Nephron (organoid): ENCODE data around the gene UXS1.
A peak's percentile ranks its signal among the peaks of the same experiment; 100 is the strongest.

ENCODE experiments used
- H3K27ac Mint-ChIP-seq, 3 experiments: 2 replicates each; pipeline ENCODE4 v1.8.0; 2020; ENCODE audit warnings: mixed read lengths in 3 of 3, mild to moderate bottlenecking in 2 of 3, moderate library complexity in 1 of 3
- H3K27me3 Mint-ChIP-seq: 2 replicates; pipeline ENCODE4 v1.8.0; 2021; ENCODE audit warnings: low read depth, mild to moderate bottlenecking, moderate library complexity, mixed read lengths
- H3K36me3 Mint-ChIP-seq: 2 replicates; pipeline ENCODE4 v1.8.0; 2020; ENCODE audit warnings: low read depth, mixed read lengths
- H3K4me1 Mint-ChIP-seq: 2 replicates; pipeline ENCODE4 v1.8.0; 2020; ENCODE audit warnings: mixed read lengths
- H3K4me3 Mint-ChIP-seq, 3 experiments: 2 replicates each; pipeline ENCODE4 v1.8.0; 2020; ENCODE audit warnings: mild to moderate bottlenecking in 3 of 3, mixed read lengths in 3 of 3, moderate library complexity in 2 of 3
- H3K9me3 Mint-ChIP-seq: 2 replicates; pipeline ENCODE4 v1.8.0; 2020; ENCODE audit warnings: mixed read lengths
- TF ChIP-seq, protein P1 (sequence below), 3 experiments: fragments of 200-600 bp; sonication (generic); IDR thresholded peaks; one replicate each; pipeline ENCODE4 v1.5.0; 2021; ENCODE audit warnings: antibody characterized with exemption in 3 of 3; ENCODE audit not compliant: unreplicated experiment in 3 of 3

Gene UXS1

DNA sequence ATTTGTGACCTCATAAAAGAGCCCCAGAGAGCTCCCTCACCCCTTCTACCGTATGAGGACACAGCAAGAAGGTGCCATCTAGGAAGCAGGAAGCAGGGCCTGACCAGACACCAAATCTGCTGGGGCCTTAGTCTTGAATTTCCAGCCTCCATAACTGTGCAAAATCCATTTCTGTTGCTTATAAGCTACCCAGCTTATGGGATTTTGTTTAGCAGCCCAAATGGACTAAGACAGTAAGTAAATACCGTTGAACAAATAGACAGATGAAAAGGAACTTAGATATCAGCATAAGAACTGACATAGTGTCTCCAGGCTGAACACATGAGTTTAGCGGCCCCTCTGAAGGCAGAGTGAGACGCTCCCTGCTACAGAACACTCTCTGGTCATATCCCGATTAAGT lies 130.9 kb downstream of the UXS1 start:
- Mint-ChIP-seq H3K27ac (peak overlapping the region in 1 of 3 experiments; percentile 26), H3K36me3 (no peaks in the 10 kb centered on the region), H3K27me3 (peaks cover 29% of the 10 kb centered on the region), H3K9me3 (peaks cover 2% of the 10 kb centered on the region), H3K4me1 (peaks cover 53% of the 10 kb centered on the region), H3K4me3 (no peak overlapping the region)
- TF ChIP-seq, protein P1, sequence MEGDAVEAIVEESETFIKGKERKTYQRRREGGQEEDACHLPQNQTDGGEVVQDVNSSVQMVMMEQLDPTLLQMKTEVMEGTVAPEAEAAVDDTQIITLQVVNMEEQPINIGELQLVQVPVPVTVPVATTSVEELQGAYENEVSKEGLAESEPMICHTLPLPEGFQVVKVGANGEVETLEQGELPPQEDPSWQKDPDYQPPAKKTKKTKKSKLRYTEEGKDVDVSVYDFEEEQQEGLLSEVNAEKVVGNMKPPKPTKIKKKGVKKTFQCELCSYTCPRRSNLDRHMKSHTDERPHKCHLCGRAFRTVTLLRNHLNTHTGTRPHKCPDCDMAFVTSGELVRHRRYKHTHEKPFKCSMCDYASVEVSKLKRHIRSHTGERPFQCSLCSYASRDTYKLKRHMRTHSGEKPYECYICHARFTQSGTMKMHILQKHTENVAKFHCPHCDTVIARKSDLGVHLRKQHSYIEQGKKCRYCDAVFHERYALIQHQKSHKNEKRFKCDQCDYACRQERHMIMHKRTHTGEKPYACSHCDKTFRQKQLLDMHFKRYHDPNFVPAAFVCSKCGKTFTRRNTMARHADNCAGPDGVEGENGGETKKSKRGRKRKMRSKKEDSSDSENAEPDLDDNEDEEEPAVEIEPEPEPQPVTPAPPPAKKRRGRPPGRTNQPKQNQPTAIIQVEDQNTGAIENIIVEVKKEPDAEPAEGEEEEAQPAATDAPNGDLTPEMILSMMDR (IDR thresholded peaks at IDR 0.05; ENCODE audit: unreplicated experiment in 3 of 3), result no peak

DNA sequence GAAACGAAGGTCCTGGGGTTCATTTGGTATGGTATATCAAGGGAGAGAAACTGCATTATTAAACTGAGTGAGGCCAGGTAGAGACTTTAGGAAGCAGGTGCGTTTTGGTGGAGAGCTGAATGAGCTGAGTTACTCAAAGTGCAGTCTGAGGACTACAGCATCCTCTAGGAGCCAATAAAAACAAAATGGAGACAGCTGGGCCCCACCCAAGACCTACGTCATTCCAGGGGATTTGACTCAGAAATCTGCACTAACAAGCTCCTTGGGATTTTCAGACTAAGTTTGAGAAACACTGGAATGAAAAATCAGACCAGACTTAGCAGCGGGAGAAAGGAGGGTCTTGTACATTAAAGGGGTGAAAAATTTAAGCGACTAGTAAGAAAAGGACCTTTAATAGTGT lies 131.5 kb downstream of the UXS1 start:
- peaks cover 50% of the 10 kb centered on the region for H3K4me1 Mint-ChIP-seq
- TF ChIP-seq, protein P1 (IDR thresholded peaks at IDR 0.05; ENCODE audit: unreplicated experiment in 3 of 3), result no peak
- no peak overlapping the region for H3K4me3 Mint-ChIP-seq

DNA sequence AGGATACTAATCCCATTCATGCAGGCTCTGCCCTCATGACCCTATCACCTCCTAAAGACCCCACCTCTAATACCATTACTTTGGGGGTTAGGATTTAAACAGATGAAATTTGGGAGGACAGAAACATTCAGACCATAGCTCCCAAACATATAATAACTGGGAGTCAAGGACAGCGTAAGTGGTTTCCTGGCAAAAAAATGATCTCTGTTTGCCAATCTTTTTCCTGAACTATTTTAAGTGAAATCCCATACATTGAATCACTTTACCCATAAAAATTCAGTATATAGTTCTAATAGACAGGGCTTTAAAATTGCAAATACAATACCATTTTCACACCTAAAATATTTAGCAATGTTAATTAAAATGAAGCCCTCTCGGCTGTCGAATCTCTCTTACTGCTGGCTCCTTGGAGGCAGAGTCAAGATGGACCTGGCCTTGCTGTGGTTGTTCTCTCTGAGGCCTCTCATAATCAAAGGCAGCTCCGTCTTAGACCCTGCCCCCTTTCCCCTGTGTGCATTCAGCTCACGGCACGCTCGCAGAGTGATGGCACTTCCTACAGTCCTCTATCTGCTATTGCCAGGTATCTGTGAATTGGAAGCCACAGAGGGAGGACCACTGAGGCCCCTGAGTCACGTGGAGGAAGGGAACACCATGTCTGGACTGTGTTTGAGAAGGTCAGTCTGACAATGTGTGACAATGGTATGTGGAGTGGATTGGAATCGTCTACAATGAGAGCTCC lies 132.3 kb downstream of the UXS1 start:
- Mint-ChIP-seq H3K4me1 (peaks cover 50% of the 10 kb centered on the region), H3K4me3 (no peak overlapping the region), H3K36me3 (no peaks in the 10 kb centered on the region), H3K27me3 (peaks cover 35% of the 10 kb centered on the region), H3K9me3 (peaks cover 2% of the 10 kb centered on the region), H3K27ac (peak overlapping the region in 1 of 3 experiments; percentile 17)
- TF ChIP-seq, protein P1 (IDR thresholded peaks at IDR 0.05; ENCODE audit: unreplicated experiment in 3 of 3), result no peak

More for the DNA sequence above, 131.5 kb downstream of the UXS1 start:
- H3K27ac Mint-ChIP-seq, result no peak overlapping the region
- H3K36me3 Mint-ChIP-seq, result no peaks in the 10 kb centered on the region
- peaks cover 2% of the 10 kb centered on the region for H3K9me3 Mint-ChIP-seq
- H3K27me3 Mint-ChIP-seq, result peaks cover 32% of the 10 kb centered on the region

DNA sequence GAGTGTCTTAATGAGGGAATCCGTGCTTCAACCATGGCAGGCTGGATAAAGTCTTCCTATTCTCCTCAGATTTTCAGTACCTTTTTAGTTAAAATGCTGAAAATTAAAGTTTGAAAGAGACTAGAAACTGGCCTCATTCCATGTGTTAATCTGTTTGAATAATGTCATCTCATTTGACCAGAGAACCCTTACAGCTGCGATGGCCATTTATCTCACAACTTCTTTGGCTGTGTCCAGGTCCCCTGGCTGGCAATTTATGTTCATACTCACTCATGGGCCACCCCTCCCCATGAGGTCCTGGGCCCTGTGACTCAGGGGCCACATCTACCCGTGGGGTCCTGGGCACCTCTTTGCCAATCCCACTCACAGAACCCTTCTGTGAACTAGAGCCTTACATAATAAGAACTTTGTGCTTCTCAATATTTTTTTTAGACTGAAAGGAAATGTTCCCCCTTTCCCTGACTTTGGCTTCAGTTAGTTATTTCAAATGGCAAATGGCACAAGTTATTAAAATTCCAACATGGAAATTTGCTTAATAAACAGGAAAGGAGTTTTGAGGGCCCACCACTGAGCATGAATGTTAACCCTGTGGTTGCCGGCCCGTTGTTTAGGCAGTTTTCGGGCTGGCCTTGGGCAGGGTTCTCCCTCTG lies 134.6 kb downstream of the UXS1 start:
- H3K4me3 Mint-ChIP-seq, result no peak overlapping the region
- peaks cover 30% of the 10 kb centered on the region for H3K27me3 Mint-ChIP-seq
- TF ChIP-seq, protein P1 (IDR thresholded peaks at IDR 0.05; ENCODE audit: unreplicated experiment in 3 of 3), result no peak
- peaks cover 36% of the 10 kb centered on the region for H3K4me1 Mint-ChIP-seq
- H3K36me3 Mint-ChIP-seq, result no peaks in the 10 kb centered on the region
- H3K27ac Mint-ChIP-seq, result peak overlapping the region in 2 of 3 experiments; percentile 4 to 26
- H3K9me3 Mint-ChIP-seq, result peaks cover 2% of the 10 kb centered on the region

DNA sequence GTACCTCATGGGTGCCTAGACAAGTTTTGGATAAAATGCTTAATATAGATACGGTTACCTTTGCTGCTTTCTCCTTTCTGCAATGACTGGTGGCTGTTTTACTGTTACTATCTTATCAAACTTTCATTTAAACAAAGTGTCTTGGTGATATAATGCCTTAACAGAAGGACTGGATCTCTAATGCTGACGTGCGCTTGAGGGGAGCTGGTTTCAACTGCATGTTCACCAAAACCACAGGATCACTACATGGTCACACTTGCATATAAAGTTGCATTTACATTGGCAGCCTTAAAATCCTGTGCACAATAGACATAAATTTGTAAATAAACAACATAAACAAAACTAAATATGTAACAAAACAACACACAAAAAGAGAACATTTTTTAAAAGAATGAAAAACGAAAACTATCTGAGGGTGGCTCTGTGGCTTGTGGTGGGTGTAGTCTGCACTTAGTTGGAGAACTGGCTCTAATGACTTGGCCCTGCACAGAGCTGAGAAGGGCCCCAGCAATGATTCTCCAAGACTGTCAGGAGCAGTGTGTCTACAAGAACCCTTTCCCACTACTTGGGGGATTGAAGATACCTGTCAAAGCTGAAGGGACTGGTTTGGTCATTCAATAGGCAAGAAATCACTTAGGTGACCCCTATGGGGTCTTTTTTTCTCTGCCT lies 135.5 kb downstream of the UXS1 start:
- Mint-ChIP-seq H3K4me1 (peaks cover 36% of the 10 kb centered on the region), H3K9me3 (peaks cover 2% of the 10 kb centered on the region), H3K27ac (peak overlapping the region in 1 of 3 experiments; percentile 4), H3K36me3 (no peaks in the 10 kb centered on the region), H3K4me3 (no peak overlapping the region), H3K27me3 (peaks cover 30% of the 10 kb centered on the region)
- TF ChIP-seq, protein P1 (IDR thresholded peaks at IDR 0.05; ENCODE audit: unreplicated experiment in 3 of 3), result no peak
